Renal cortical epithelial cell (primary cell): Measurements from ENCODE around the gene TBC1D22A. TPM values are rescaled to one million over a fixed set of nuclear protein-coding genes. Genes with fewer than 3 reads are reported as not detected.

ENCODE experiments used
- DNase-seq: peaks from one replicate; pipeline ENCODE4 v3.0.0-alpha.2; 2011; ENCODE audit warnings: low read depth
- total RNA-seq: library from RNA; depleted of rRNA; stranded (reverse); fragments of >200 nt; gene quantifications from 2 replicates; pipeline ENCODE4 v1.2.3, GENCODE V29; 2014

Gene TBC1D22A
- total RNA-seq, 1 donor from 2014 or later, result 20.0 TPM

DNA sequence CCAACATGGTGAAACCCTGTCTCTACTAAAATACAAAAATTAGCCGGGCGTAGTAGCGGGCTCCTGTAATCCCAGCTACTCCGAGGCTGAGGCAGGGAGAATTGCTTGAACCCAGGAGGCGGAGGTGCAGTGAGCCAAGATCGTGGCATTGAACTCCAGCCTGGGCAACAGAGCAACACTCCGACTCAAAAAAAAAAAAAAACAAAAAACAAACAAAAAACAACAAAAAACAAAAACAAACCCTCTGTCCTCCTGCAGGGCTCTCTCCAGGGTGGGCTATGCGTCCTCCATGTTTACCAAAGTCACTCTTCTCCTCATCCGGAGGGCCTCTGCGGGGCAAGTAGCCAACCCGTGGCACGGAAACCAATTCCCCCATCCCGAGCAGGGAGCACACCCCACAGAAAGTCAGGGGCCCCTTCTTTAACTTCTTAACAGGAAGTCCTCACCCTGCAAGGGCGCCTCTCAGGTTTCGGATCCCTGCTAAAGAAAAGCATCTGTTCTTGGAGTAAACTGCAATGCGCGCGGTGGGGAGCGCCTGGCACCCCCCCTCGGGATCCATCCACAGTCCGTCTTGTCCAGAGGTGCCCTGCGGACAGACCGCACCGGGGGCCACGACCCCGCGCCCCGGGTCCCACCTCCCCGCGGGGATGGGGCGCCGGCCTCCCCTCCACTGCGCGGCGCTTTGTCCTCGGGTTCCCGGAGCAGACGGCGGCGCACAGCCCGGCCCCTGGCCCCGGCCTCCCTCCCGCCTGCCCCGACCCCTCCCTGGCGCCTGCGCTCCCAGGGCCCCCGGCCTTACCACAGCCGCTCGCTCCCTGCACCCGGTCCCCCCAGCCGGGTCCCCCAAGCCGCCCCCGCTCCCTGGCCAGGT lies 25.1 kb upstream of the TBC1D22A start:
- no peak for DNase-seq

DNA sequence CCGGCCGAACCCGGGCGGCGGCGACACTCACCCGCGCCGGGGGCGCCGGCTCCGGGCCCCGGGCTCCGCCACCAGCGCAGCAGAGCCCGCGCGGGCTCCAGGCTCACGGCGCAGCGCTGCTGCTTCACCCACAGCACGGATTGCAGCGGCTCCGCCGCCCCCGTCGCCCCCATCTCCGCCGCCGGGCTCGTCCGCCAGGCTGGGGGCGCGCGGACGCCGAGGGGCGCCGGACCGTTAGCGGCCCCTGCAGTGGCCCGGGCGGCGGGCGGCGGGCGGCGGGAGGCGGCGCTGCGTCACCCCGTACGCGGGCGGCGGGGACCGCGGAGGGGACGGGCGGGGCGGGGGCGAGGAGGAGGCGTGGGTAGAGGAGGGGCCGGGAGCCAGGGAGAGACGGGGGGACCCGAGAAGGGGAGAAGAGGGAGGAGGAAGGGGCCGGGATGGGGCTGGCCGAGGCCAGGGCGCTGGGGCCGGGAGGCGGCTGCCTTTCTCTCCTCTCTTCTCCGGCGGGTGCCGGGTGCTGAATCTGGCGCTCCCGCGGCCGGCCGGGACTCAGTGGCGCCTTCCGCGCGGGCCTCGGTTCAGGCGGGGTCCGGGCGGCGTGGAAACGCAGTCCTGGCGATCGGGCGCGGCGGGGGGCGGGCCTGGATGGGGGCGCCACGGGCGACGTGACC lies 24.3 kb upstream of the TBC1D22A start, which contains the start of gene CERK:
CERK (minus strand) TSS at position 277 of the 671 bp plus-strand sequence; CDS start at position 173, 104 bp downstream.
- DNase-seq, result no peak

DNA sequence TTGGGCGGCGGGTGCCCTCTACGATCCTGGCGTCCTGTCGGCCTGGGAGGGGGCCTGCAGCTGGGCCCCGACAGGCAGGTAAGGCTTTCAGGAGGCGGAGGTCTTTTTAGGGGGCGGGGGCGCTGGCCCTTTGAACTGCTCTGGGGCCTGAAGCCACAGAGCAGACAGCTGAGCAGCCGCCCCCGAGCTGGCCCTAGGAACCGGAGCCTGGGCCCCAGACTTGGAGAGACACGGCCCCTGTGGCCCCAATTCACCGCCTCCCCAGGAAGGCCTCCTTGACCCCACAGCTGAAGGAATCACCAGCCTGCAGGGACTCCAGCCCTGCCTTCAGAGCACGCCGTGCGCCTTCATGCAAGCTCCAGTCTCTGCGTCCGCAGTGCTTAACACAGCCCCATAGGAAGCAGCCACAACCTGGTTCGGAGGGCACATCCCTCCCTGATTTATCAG lies 23.8 kb upstream of the TBC1D22A start:
- DNase-seq, result peak; percentile 33

DNA sequence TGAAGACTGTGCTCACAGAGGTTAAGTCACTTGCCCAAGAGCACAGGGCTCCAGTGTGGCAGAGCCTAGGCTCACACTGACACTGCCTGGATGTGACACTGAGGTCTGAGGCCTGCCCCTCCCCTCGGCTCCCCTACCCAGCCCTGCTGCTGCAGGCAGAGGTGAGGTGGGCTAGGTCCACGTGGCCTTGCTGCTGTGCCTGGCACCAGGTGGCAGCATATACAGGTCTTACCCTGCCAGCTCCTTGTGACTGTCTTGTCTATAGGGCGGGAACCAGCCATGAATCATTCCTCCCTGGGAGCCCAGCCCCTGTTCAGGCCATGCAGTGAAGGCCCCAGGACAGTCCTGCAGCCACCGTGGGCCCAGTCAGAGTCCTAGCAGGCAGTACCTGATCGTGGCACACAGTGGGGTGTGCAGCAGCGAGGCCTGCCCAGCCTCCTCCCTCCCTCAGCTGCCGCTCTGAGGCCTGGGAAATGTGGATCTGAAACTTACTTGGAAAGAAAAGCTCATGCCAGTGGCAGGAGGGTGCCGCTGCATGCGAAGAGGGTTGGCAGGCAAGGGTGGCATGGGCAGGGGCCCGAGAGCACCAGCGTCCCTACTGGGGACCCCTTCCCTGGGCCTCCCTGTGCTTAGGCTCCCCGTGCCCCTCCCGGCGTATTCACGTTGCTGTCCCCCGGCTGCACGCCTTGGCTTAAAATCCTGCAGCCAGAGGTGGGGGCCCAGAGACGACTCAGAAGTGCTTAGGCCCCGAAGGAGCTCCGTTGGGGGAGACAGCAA lies 23.2 kb upstream of the TBC1D22A start:
- DNase-seq, result peak; percentile 68

DNA sequence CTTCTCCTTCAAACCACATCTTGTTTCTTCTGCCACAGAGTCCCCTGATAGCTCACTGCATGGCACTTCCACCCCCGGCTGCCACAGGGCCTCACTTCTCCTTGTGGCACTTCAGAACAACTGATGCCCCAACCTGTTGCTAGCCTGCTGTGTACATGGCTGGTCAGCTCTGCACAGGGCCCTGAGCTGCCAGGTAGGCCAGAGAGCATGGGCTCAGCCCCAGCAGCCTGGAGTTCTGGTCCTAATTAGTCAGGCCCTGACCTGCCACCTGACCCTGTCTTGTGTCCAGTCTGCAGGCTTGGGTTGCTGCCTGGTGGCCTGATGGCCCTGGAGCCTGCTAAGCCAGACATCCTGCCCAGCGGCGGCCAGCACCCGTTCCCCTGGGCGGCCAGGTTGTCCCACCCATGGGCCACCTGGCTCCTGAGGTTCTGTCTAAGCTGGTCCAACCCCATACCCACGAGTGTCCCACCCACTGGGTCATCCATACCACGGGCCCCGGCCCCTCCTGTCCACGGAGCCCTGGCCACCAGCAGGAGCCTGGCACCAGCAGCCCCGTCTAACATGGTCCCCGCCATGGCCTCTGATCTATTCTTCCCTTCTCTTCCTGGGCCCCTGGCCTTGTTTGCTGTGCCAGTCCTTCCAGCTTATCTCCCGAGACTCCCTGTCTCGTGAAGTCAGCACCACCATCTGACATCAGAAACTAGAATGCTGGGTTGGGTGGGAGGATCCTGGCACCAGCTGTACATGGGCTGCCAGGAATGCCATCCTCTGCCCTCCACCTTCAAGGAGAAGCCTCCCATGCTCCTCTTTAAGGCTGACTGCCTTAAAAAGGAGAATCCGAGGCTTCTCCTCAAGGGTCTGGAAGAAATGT lies 21.3 kb upstream of the TBC1D22A start:
- no peak for DNase-seq

DNA sequence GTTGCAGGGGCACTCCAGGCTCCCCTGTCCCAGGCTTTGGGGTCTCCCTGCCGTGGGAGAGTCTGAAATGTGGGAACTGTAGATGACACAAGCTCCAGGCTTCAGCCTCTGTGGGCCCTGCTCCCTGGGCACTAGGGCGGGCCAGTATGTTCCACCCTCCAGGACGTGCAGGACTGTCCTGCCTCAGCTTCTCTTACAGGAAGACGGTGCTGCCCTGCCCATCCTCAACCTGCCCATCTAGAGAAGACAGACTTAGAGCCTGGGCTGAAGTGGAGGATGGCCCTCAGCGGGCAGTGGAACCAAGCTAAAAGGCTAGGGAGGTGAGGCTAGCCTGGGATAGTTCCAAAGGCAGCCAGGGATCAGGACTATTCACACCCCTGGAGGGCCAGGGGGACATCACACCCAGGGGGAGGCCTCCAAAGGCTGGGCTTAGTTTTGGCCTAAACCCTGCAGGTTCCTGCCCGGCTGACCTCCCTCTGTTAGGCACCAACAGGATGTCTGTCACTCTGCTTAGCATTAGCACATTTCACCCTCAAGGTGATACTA lies 20.4 kb upstream of the TBC1D22A start:
- no peak for DNase-seq

DNA sequence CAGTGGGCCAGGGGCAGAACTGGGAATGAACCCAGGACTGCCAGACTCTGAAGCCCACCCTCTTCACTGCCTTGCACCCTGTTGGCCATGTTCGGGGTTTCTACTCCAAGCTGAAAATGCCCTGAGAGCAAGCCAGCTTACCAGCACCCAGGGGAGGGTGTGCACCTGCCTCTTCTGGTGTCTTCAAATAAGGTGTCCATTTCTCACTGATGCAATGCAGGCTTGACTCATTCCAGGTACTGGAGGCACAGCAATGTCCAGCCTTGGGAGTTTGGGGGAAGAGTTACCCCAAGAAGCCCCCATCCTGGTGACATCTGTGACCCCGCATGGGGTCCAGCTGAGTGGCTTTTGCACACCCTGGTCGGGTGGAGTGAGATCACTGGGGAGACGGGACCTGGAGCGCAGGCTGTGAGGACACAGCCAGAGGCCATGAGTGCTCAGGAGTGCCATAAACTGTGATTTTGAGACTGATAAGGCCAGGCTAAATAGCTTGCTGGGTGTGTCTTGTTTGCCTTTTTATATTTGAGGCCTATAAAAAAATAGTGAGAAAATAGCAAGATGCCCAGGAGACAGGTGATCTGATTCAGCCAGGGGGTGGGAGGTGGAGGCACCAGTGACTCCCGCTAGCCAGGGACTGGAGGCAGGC lies 19.8 kb upstream of the TBC1D22A start:
- no peak for DNase-seq

DNA sequence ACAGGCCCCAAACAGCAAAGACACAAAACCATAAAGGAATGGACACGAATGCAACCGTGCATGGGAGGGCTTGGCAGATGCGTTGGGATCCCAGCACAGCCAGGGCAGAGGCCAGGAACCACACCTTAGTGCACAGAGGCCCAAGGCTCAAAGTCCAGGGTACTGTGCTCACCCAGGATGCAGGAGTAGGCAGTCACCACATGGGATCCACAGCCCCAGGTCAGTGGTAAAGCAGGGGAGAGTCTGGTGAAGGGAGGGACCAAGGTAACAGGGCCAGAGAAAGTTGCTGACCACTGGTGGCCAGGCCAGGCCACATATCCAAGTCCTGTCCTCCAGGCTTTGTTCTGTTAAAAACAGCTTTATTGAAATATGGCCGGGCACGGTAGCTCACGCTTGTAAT lies 17.9 kb upstream of the TBC1D22A start:
- no peak for DNase-seq

DNA sequence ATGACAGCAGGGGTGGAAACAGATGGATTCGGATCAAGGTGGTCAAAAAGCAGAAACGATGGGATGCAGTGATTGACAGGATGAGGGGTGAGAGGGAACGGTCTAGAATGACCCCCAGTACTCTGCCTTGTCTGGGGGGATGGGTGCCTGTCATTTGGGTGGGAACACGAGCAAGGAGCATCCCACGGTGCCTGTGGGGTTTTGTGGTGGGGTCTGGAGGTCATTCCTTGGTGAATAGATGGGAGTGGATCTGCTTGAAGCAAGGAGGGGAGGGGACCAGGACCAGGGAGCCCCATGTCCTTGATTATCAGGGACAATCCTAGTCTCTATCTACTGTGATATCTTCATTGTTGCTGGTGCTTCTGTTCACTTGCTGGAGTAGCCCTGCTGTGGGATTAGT lies 16.3 kb upstream of the TBC1D22A start:
- no peak for DNase-seq

DNA sequence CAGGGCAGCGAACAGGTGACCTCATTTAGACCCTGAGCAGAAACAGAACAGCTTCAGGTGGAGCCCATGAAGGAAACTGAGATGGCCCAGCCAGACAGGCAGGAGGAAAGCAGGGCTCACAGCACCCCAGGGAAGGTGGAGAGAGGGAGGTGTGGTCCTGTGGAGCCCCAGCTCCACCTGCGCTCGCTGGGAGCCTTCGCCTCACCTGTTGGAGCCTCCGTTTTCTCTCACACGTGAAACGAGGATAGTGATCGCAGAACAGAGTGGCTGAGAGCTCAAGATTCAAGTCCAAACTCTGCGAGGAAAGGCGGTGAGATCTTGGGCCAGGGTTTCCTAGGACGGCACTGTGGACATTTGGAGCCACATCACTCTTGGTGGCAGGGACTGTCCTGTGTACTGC lies 15.8 kb upstream of the TBC1D22A start:
- no peak for DNase-seq

DNA sequence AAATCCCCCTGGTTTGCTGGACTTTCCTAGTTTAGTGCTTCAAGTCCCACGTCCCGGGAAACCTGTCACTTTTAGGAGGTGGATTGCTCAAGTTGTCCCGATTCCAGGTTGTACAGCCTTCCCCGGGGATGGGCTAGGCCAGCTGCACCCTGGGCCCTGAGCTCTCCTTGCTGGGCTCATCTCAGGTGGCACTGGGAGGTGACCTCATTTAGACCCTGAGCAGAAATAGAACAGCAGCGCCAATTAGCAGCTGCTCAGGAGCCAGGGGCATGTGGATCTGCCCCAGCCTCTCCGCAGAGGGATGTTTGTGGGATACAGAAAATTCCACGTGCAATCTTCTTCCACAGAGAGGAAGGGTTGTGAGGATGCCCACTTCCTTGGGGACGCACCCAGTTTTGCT lies 14.8 kb upstream of the TBC1D22A start:
- no peak for DNase-seq

DNA sequence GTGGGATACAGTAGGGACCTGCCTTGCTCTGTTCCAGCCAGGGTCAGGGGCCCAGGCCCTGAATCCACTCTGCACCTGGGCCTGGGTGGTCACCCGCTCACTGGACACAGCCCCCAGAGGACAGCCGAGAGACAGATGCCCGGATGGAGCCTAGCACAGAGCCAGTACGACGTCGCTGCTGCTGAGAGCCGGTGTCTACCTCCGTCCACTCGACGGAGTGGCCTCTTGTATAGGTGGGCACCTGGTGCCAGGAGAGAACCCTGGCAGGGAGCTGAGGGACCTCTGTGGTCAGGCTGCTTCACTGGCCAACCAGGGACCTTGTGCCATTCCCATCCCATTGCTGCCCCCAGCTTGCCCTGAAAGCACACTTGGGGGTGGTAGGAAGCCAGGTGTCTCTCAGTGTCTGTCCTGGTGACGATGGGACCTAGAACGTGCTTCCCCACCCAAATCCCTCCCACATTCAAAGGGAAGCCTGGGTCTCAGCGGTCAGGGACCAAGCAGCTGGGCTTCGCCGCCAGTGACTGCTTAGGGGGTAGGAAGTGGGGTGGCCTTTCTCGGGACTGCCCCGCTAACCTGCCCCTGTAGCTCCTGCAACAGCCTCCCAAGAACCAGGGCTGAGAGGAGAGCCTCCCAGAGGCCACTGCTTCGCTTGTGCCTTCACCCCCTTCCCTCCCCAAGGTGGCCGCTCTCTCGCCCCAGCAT lies 14.1 kb upstream of the TBC1D22A start:
- no peak for DNase-seq

DNA sequence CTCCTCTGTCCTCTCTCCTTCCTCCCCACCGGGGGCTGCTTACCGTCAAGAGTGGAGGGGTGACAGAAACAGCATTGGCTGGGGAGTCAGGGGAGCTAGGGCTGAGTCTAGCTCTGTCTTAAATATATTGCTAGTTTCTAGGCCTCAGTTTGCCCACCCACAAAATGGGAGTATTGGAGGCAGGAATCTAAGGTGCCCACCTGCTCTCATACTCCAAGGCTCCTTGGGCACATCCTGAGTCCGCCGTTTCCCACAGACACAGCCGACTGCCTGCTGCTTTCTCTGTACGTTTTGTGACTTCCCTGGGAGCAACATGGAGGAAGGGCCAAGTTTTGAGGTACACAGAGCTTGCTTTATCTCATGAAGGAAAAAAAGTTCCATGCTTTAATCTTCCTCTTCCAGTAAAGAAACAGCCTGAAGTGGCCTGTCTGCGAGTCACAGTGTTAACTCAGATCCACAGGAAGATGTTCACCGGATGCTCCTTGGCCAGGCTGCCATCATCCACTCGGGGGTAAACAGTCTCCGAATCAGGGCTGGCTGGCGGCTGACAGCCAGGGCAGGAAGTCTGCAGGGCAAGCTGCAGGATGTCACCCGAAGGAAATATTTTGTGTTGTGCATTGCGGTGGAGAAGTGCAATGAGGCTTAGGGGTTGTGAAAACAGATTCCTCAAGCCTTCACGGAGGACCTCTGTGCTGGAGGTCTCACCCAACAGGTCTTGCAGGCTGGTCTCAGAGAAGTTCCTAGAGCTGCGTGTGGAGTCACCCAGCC lies 13.4 kb upstream of the TBC1D22A start:
- no peak for DNase-seq

DNA sequence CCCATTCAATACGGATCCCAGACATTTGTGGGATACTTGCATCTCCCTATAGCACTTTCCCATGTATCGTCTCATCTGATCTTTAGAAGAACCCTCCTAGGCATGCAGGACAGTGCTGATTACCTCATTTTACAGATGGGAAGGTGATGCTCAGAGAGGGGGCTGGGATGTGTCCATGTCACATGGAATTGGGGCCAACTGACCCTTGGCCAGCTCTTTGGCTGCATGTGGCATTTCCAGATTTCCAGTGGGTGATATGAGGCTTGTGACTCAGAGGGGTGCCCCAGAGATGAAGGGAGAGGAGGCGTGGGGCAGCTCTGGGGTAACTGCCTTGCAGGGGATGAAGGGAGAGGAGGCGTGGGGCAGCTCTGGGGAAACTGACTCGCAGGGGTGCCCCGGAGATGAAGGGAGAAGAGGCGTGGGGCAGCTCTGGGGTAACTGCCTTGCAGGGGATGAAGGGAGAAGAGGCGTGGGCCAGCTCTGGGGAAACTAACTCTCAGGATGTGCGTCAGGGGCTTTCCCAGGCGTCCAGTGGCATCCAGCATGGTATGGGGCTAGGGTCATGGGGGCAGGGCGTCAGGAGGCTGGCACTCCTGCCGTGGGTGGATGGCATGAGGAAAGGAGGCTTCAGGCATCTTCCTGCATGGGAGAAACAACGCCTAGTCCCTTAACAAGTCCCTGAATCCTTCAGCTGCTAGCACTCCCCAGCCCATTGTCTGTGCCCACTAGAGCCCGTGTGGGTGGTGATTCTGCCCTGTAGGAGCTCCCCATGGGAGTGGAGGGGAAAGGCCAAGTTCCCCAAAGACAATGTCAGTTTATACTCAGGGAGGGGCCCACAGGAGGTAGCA lies 12.5 kb upstream of the TBC1D22A start:
- DNase-seq, result no peak

DNA sequence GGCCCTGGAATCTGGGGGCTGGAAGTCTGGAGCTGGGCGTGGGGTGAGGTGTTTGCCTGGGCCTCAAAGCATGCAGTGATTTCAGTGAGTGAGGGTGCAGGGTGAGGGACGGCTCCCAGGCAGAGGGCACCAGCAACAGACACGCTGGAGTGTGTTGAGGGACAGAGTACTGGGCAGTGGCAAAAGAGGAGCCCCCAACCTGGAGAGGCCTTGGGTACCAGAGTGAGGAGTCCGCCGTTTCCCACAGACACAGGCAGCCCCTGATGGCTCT lies 12.0 kb upstream of the TBC1D22A start:
- no peak for DNase-seq

DNA sequence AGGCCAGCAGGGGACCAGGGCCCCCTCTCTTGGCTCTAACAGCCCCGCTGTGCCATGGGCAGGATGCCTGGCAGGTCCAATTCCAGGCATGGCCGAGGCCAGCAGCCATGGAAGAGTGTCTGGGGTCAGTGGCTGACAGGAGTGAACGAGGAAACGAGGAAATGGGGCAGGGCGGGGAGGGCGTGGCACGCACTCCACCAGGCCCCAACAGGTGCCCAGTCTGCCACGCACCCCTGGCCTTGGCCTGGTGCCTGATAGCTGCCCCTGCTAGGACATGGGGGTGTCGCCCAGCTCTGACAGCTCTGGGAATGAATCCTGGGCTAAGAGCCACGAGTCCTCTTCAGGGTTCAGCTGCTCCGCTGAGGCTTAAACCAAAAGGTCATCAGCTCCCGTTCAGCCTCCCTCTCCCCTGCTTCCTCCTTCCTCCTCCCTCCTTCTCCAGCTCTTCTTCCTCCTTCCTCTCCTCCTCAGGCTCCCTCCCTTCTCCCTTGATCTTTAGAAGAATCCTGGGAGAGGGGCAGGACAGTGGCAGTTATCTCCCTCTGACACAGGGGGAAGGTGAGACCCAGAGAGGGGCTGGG lies 11.5 kb upstream of the TBC1D22A start:
- no peak for DNase-seq

DNA sequence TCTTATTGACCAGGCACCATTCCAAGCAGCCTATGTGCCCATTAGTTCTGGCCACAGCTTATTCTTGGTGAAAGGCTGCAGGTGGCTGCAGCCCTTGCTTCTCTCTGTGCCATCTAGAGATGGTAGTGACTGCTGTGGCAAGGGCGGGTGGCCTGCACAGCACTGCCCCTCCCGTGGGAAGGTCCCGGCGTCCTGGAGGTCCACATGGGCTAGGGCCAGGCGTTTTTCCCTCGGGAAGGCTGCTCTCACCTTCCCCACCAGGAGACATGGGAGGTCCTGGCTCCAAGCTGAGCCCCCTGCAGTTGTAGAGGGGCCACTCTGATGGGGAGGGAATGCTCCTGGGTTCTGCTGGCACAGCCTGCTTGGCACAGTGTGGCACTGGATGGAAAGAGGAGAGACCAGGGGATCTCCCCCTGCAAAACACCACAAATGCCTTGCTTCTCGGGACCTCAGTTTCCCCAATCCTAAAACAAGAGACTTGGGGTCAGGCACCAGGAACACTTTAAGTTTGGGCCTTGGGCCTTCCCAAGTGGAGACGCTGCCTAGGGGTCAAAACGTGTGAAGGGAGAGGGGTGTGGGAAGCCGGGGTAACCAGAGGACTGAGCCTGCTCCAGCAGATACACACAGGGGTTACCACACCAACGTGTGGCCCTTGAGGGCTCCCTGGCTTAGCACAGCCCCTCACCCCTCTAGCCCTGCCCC lies 10.0 kb upstream of the TBC1D22A start:
- DNase-seq, result no peak

DNA sequence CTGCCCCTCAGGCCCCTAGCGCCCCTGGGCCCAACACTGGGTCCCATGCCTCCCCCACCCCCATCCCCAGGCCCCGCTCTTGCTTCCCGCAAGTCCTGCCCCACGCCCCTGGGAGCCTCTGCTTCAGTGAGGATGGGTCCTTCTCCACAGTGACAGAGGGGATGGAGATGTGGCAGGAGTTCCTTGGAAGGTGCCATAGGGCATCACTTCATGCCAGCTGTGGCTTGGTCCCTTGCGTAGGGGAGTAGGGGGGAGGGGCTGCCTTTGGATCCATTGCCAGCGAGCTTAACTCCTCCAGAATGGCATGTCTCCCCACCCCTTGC lies 9.5 kb upstream of the TBC1D22A start:
- no peak for DNase-seq
